ENCODE results near the gene PXMP2.
A peak's percentile ranks its signal among the peaks of the same experiment; 100 is the strongest.

Gene PXMP2

GRCh38 chr12:132687211-132688164 is at the start of gene PXMP2, which contains the start of gene POLE:
Gene PXMP2, plus strand, starts transcription at chr12:132687587. Its CDS starts 84 bp downstream, at chr12:132687671.
Gene POLE, minus strand, starts transcription at chr12:132687342. Its CDS starts 27 bp downstream, at chr12:132687315.
- peak; percentile 41 for DNase-seq (ENCODE audit: low read depth)

GRCh38 chr12:132637811-132638210 is 49.6 kb upstream of the PXMP2 start:
- DNase-seq (ENCODE audit: low read depth) = no peak

GRCh38 chr12:132638541-132639408 is 48.6 kb upstream of the PXMP2 start:
- peak; percentile 15 for DNase-seq (ENCODE audit: low read depth)

GRCh38 chr12:132639956-132640520 is 47.3 kb upstream of the PXMP2 start:
- DNase-seq (ENCODE audit: low read depth) = no peak

GRCh38 chr12:132640936-132641335 is 46.5 kb upstream of the PXMP2 start:
- no peak for DNase-seq (ENCODE audit: low read depth)

- no peak for DNase-seq (ENCODE audit: low read depth)
These were observed 45.4 kb upstream of the PXMP2 start for GRCh38 chr12:132641811-132642650.

- DNase-seq (ENCODE audit: low read depth) = no peak
These were observed 44.2 kb upstream of the PXMP2 start for GRCh38 chr12:132642846-132643835.

GRCh38 chr12:132646850-132647249 is 40.5 kb upstream of the PXMP2 start:
- DNase-seq (ENCODE audit: low read depth) = no peak

GRCh38 chr12:132647858-132648257 is 39.5 kb upstream of the PXMP2 start:
- no peak for DNase-seq (ENCODE audit: low read depth)

GRCh38 chr12:132648616-132649225 is 38.7 kb upstream of the PXMP2 start:
- no peak for DNase-seq (ENCODE audit: low read depth)

GRCh38 chr12:132649226-132649945 is 38.0 kb upstream of the PXMP2 start:
- no peak for DNase-seq (ENCODE audit: low read depth)

GRCh38 chr12:132651444-132652100 is 35.8 kb upstream of the PXMP2 start:
- DNase-seq (ENCODE audit: low read depth) = no peak

GRCh38 chr12:132653567-132654290 is 33.7 kb upstream of the PXMP2 start:
- no peak for DNase-seq (ENCODE audit: low read depth)

- no peak for DNase-seq (ENCODE audit: low read depth)
These were observed 30.2 kb upstream of the PXMP2 start for GRCh38 chr12:132657004-132657727.

GRCh38 chr12:132658149-132658894 is 29.1 kb upstream of the PXMP2 start:
- no peak for DNase-seq (ENCODE audit: low read depth)

- no peak for DNase-seq (ENCODE audit: low read depth)
These were observed 28.2 kb upstream of the PXMP2 start for GRCh38 chr12:132659146-132659545.
